Effector memory CD4-positive, alpha-beta T cell (primary cell): Measurements from ENCODE around the gene AP1B1.

Experiments used
- DNase-seq, 3 donors: peaks; one replicate each; pipeline ENCODE4 v3.0.0-alpha.2; 2020
- H3K27ac ChIP-seq: 2 replicates; pipeline ENCODE4 v1.7.0; 2013; ENCODE audit warnings: mild to moderate bottlenecking, low read length, moderate library complexity; ENCODE audit not compliant: insufficient read depth, poor library complexity, severe bottlenecking
- H3K27me3 ChIP-seq: replicated peaks from 2 replicates; pipeline ENCODE4 v1.7.0; 2013; ENCODE audit warnings: mild to moderate bottlenecking, low read length; ENCODE audit not compliant: insufficient read depth, control insufficient read depth, poor library complexity, severe bottlenecking
- H3K36me3 ChIP-seq: 2 replicates; pipeline ENCODE4 v1.7.0; 2013; ENCODE audit warnings: mild to moderate bottlenecking, low read length, moderate library complexity; ENCODE audit not compliant: control insufficient read depth, insufficient read depth
- H3K4me1 ChIP-seq: 2 replicates; pipeline ENCODE4 v1.7.0; 2013; ENCODE audit warnings: low read length, mild to moderate bottlenecking; ENCODE audit not compliant: control insufficient read depth, insufficient read depth, poor library complexity, severe bottlenecking
- H3K4me3 ChIP-seq: 2 replicates; pipeline ENCODE4 v1.7.0; 2013; ENCODE audit warnings: low read length, low read depth, mild to moderate bottlenecking; ENCODE audit not compliant: insufficient read depth, poor library complexity, severe bottlenecking
- H3K9me3 ChIP-seq: 2 replicates; pipeline ENCODE4 v1.7.0; 2013; ENCODE audit warnings: mild to moderate bottlenecking, low read length, moderate library complexity; ENCODE audit not compliant: control insufficient read depth

The AP1B1 gene

GRCh38 chr22:29317827-29318454, 70.4 kb downstream of the AP1B1 start:
- peaks cover 13% of the 10 kb centered on the region for H3K27me3 ChIP-seq
- DNase-seq = no peak

GRCh38 chr22:29316141-29316828, 72.1 kb downstream of the AP1B1 start:
- Histone ChIP-seq H3K4me1 (peaks cover 17% of the 10 kb centered on the region), H3K4me3 (no peak overlapping the region), H3K9me3 (no peaks in the 10 kb centered on the region), H3K27ac (no peak overlapping the region), H3K27me3 (peaks cover 16% of the 10 kb centered on the region), H3K36me3 (no peaks in the 10 kb centered on the region)
- no peak for DNase-seq

More at GRCh38 chr22:29317827-29318454, 70.4 kb downstream of the AP1B1 start:
- Histone ChIP-seq H3K4me1 (peaks cover 16% of the 10 kb centered on the region), H3K36me3 (no peaks in the 10 kb centered on the region), H3K27ac (no peak overlapping the region), H3K9me3 (no peaks in the 10 kb centered on the region), H3K4me3 (no peak overlapping the region)

GRCh38 chr22:29315286-29316140, 72.9 kb downstream of the AP1B1 start, which contains the start of gene RASL10A:
Gene RASL10A, minus strand, starts transcription at chr22:29315697. Its CDS starts 451 bp downstream, at chr22:29315246.
- Histone ChIP-seq H3K36me3 (no peaks in the 10 kb centered on the region), H3K4me1 (peaks cover 25% of the 10 kb centered on the region), H3K4me3 (no peak within 1 kb of the TSS), H3K9me3 (no peaks in the 10 kb centered on the region), H3K27me3 (peaks cover 16% of the 10 kb centered on the region), H3K27ac (no peak within 1 kb of the TSS)
- DNase-seq = no peak

- Histone ChIP-seq H3K4me1 (peaks cover 26% of the 10 kb centered on the region), H3K27me3 (peaks cover 16% of the 10 kb centered on the region), H3K4me3 (no peak overlapping the region), H3K36me3 (no peaks in the 10 kb centered on the region), H3K27ac (no peak overlapping the region), H3K9me3 (no peaks in the 10 kb centered on the region)
- no peak for DNase-seq
These were observed 73.7 kb downstream of the AP1B1 start for GRCh38 chr22:29314537-29315285.

GRCh38 chr22:29313576-29314466, 74.5 kb downstream of the AP1B1 start:
- Histone ChIP-seq H3K27me3 (peaks cover 16% of the 10 kb centered on the region), H3K4me1 (peaks cover 30% of the 10 kb centered on the region), H3K27ac (no peak overlapping the region), H3K36me3 (no peaks in the 10 kb centered on the region), H3K4me3 (no peak overlapping the region), H3K9me3 (no peaks in the 10 kb centered on the region)
- no peak for DNase-seq

GRCh38 chr22:29313126-29313575, 75.2 kb downstream of the AP1B1 start:
- peaks cover 16% of the 10 kb centered on the region for H3K27me3 ChIP-seq
- peaks cover 37% of the 10 kb centered on the region for H3K4me1 ChIP-seq
- no peaks in the 10 kb centered on the region for H3K36me3 ChIP-seq
- H3K9me3 ChIP-seq = no peaks in the 10 kb centered on the region
- no peak for DNase-seq
- no peak overlapping the region for H3K27ac ChIP-seq
- no peak overlapping the region for H3K4me3 ChIP-seq

GRCh38 chr22:29312218-29313125, 75.9 kb downstream of the AP1B1 start:
- no peak overlapping the region for H3K4me3 ChIP-seq
- H3K27me3 ChIP-seq = peaks cover 16% of the 10 kb centered on the region
- H3K27ac ChIP-seq = no peak overlapping the region
- no peaks in the 10 kb centered on the region for H3K9me3 ChIP-seq
- DNase-seq = no peak
- peaks cover 39% of the 10 kb centered on the region for H3K4me1 ChIP-seq
- H3K36me3 ChIP-seq = no peaks in the 10 kb centered on the region

GRCh38 chr22:29311464-29312217, 76.7 kb downstream of the AP1B1 start:
- Histone ChIP-seq H3K4me3 (no peak overlapping the region), H3K9me3 (no peaks in the 10 kb centered on the region), H3K27ac (no peak overlapping the region), H3K4me1 (peaks cover 44% of the 10 kb centered on the region), H3K36me3 (no peaks in the 10 kb centered on the region), H3K27me3 (peaks cover 16% of the 10 kb centered on the region)
- DNase-seq = no peak
